Pancreas (tissue), 8 donors: ENCODE data around the gene GOLGA6L10. TPM values are rescaled to one million over a fixed set of nuclear protein-coding genes. Genes with fewer than 3 reads are reported as not detected.

ENCODE experiments used
- polyA plus RNA-seq, 2 donors: library from polyadenylated mRNA; stranded (reverse); fragments of 200-250 nt; gene quantifications; one replicate each; pipeline ENCODE4 v1.2.3, GENCODE V29; 2013
- total RNA-seq, 6 donors: library from RNA; stranded (reverse); fragmentation: NEBNext Ultra II Directional in 4 of 6; extraction: Animal tissue kit (Norgen Biotek cat#: 25700) in 4 of 6; gene quantifications; one replicate each; pipeline versions ENCODE4 v1.2.1 to v1.2.4, GENCODE V29; 2021 to 2023
- donor health status: healthy with polysubstance abuse.
- donor health status: DM: no; HTN: no; CAD: no; lungs with moderate emphysema.
- donor health status: DM: no; HTN: no; CAD: no.
- donor health status: Bipolar disorder and iron deficiency.
- donor health status: DM: yes; HTN: yes; CAD: no.
- donor health status: DM: no; HTN: no; CAD: no.
- donor health status: DM: no; HTN: no; CAD: no.
- donor health status: DM: yes; HTN: yes; CAD: no.

Gene GOLGA6L10
- total and polyA plus RNA-seq, 8 donors, result 0.49 to 4.3 (median 1.5) TPM

Other genes starting within 250 kb of the GOLGA6L10 start
- 1 to 10 TPM; 4.9 to 9.7 (median 7.4) TPM for gene EFL1, start 86.7 kb downstream of the GOLGA6L10 start, total RNA-seq
- gene EFL1, start 86.7 kb downstream of the GOLGA6L10 start, polyA plus RNA-seq, result 1 to 10 TPM; 2.3 to 4.4 TPM
- 1 to 10 TPM in 5 of 6 donors, under 1 TPM in 1; 0.88 to 4.3 (median 1.5) TPM for gene SAXO2, start 86.7 kb downstream of the GOLGA6L10 start, total RNA-seq
- gene SAXO2, start 86.7 kb downstream of the GOLGA6L10 start, polyA plus RNA-seq, result 1 to 10 TPM; 1.6 to 7.1 TPM
- 1 to 10 TPM; 1.4 to 2.5 (median 1.8) TPM for gene GOLGA6L9, start 80.3 kb upstream of the GOLGA6L10 start, total RNA-seq
- 10 to 100 TPM in 1 of 2 donors, 1 to 10 TPM in 1; 7.3 to 21.7 TPM for gene GOLGA6L9, start 80.3 kb upstream of the GOLGA6L10 start, polyA plus RNA-seq
- gene RPS17, start 191.0 kb upstream of the GOLGA6L10 start, total RNA-seq, result 1,000 to 10,000 TPM in 3 of 6 donors, 100 to 1,000 TPM in 3; 751 to 1,395 (median 1,053) TPM
- 1,000 to 10,000 TPM; 2,122 to 2,243 TPM for gene RPS17, start 191.0 kb upstream of the GOLGA6L10 start, polyA plus RNA-seq